Mesothelial cell of epicardium (in vitro differentiated cells): ENCODE data around the gene PDCD5. TPM values are rescaled to one million over a fixed set of nuclear protein-coding genes. Genes with fewer than 3 reads are reported as not detected.

Experiments used
- DNase-seq, 2 experiments: peaks; one replicate each; pipeline ENCODE4 v3.0.0; 2021; ENCODE audit warnings: low spot score in 2 of 2; ENCODE audit not compliant: unreplicated experiment in 2 of 2
- H3K27ac Mint-ChIP-seq: 2 replicates; pipeline ENCODE4 v1.8.0; 2021; ENCODE audit warnings: mixed read lengths
- H3K27me3 Mint-ChIP-seq: 2 replicates; pipeline ENCODE4 v1.8.0; 2021; ENCODE audit warnings: low read depth, mixed read lengths
- H3K36me3 Mint-ChIP-seq: 2 replicates; pipeline ENCODE4 v1.8.0; 2021; ENCODE audit warnings: mixed read lengths
- H3K4me1 Mint-ChIP-seq: 2 replicates; pipeline ENCODE4 v1.8.0; 2021; ENCODE audit warnings: mixed read lengths
- H3K4me3 Mint-ChIP-seq: 2 replicates; pipeline ENCODE4 v1.8.0; 2021; ENCODE audit warnings: mild to moderate bottlenecking, moderate library complexity, mixed read lengths
- H3K9me3 Mint-ChIP-seq: 2 replicates; pipeline ENCODE4 v1.8.0; 2021; ENCODE audit warnings: mixed read lengths
- CTCF ChIP-seq: fragments of 200-600 bp; sonication (generic); IDR thresholded peaks from one replicate; pipeline ENCODE4 v1.5.0; 2021; ENCODE audit warnings: antibody characterized with exemption; ENCODE audit not compliant: unreplicated experiment
- total RNA-seq: library from RNA; stranded (reverse); gene quantifications from 3 replicates; pipeline ENCODE4 v1.2.1, GENCODE V29; 2021

PDCD5 gene
- total RNA-seq, 1 donor from 2014 or later, result 97.9 TPM

GRCh38 chr19:32595491-32595890 is 14.5 kb downstream of the PDCD5 start:
- H3K4me3 Mint-ChIP-seq, result no peak overlapping the region
- no peak for DNase-seq
- no peak for TF ChIP-seq CTCF
- H3K27me3 Mint-ChIP-seq, result no peaks in the 10 kb centered on the region
- H3K36me3 Mint-ChIP-seq, result peaks cover 55% of the 10 kb centered on the region
- H3K4me1 Mint-ChIP-seq, result no peaks in the 10 kb centered on the region
- no peak overlapping the region for H3K27ac Mint-ChIP-seq
- peaks cover 9% of the 10 kb centered on the region for H3K9me3 Mint-ChIP-seq

GRCh38 chr19:32598022-32598421 is 17.0 kb downstream of the PDCD5 start:
- H3K27me3 Mint-ChIP-seq, result no peaks in the 10 kb centered on the region
- no peak overlapping the region for H3K4me3 Mint-ChIP-seq
- peaks cover 53% of the 10 kb centered on the region for H3K36me3 Mint-ChIP-seq
- H3K4me1 Mint-ChIP-seq, result no peaks in the 10 kb centered on the region
- H3K27ac Mint-ChIP-seq, result no peak overlapping the region
- TF ChIP-seq CTCF, result no peak
- no peak for DNase-seq
- no peaks in the 10 kb centered on the region for H3K9me3 Mint-ChIP-seq

GRCh38 chr19:32599258-32599657 is 18.3 kb downstream of the PDCD5 start:
- H3K36me3 Mint-ChIP-seq, result peaks cover 48% of the 10 kb centered on the region
- no peak for DNase-seq
- H3K4me3 Mint-ChIP-seq, result no peak overlapping the region
- TF ChIP-seq CTCF, result no peak
- no peaks in the 10 kb centered on the region for H3K27me3 Mint-ChIP-seq
- H3K4me1 Mint-ChIP-seq, result no peaks in the 10 kb centered on the region
- no peak overlapping the region for H3K27ac Mint-ChIP-seq
- no peaks in the 10 kb centered on the region for H3K9me3 Mint-ChIP-seq

- Mint-ChIP-seq H3K9me3 (no peaks in the 10 kb centered on the region), H3K27me3 (no peaks in the 10 kb centered on the region), H3K27ac (no peak overlapping the region), H3K4me3 (no peak overlapping the region), H3K36me3 (peaks cover 46% of the 10 kb centered on the region), H3K4me1 (no peaks in the 10 kb centered on the region)
- DNase-seq, result no peak
- peak; percentile 98 for TF ChIP-seq CTCF
Observed at GRCh38 chr19:32599736-32600157, 18.8 kb downstream of the PDCD5 start.

- peaks cover 49% of the 10 kb centered on the region for H3K36me3 Mint-ChIP-seq
- no peak overlapping the region for H3K4me3 Mint-ChIP-seq
- H3K27ac Mint-ChIP-seq, result no peak overlapping the region
- no peaks in the 10 kb centered on the region for H3K27me3 Mint-ChIP-seq
- no peaks in the 10 kb centered on the region for H3K9me3 Mint-ChIP-seq
- TF ChIP-seq CTCF, result no peak
- no peaks in the 10 kb centered on the region for H3K4me1 Mint-ChIP-seq
- DNase-seq, result no peak
Observed at GRCh38 chr19:32603961-32604360, 23.0 kb downstream of the PDCD5 start.

DNA sequence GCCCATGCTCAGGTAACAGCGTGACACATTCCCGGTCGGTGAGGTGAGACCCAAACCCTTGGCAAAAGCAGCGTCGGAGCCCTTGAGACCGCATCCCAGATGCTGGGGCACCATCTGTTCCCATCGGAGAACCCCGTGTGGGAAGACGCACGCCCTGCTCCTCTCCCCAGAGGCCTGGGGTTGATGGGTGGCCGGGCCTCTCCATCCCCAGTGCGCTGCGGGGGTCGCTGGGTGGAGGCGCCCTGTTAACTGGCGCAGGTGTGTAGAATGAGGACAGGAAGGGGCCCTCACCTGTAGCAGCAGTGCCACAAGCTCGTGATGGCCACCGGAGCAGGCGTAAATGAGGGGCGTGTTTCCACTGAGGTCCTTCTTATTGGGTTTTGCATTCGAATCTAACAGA is 24.6 kb downstream of the PDCD5 start:
- Mint-ChIP-seq H3K4me3 (no peak overlapping the region), H3K27ac (no peak overlapping the region)
- DNase-seq, result no peak

More for the DNA sequence above, 24.6 kb downstream of the PDCD5 start:
- Mint-ChIP-seq H3K9me3 (peaks cover 4% of the 10 kb centered on the region), H3K36me3 (peaks cover 48% of the 10 kb centered on the region), H3K27me3 (no peaks in the 10 kb centered on the region), H3K4me1 (no peaks in the 10 kb centered on the region)
- TF ChIP-seq CTCF, result no peak
